NCI-H2171 (cell line): ENCODE measurements around the gene OCEL1.
"Not testable (repeated sequence)": the region's sequence is repeated elsewhere in the genome, so short reads cannot be mapped to it uniquely, and the experiment has no call there.

Source experiments
- DNase-seq: peaks from one replicate; lab custom pipeline; 2025; lab: John Stamatoyannopoulos, UW

Gene OCEL1

DNA sequence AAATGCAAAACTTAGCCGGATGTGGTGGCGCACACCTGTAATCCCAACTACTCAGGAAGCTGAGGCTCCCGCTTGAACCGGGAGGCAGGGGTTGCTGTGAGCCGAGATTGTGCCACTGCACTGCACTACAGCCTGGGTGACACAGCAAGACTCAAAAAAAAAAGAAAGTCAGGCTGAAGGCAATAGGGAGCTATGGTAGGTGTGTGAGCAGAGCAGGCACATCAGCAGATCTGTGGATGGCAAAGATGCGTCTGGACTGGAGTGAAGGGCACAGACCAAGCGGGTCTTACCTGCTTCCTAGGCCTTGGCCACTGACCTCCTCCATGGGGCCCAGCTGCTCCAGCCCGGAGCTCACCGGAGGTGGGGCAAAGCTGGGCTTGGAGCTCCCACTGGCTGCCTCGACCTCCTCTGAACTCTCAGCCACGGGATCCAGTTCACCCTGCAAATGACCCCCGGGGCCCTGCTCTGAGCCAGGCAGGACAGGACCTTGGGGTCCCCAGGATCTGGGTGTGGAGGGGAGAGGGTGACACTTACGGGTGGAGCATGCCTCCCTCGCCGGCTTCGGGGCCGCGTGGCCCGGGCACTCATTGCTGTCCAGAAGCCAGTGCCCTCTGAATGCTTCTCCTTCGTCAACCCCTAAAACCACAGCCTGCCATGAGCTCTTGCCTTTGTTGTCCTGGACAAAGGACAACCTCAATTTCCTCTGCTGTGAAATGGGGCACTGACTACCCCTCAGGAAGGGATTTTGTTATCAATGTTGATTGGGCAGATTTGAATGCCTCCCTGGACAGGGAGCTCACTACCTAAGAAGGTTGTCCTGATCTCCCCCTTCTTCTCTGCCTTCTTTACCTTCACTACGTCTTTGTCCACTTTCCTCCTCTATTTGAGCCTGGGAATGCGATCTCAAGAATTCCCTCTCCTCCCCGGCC lies 38.0 kb downstream of the OCEL1 start:
- DNase-seq: no peak

DNA sequence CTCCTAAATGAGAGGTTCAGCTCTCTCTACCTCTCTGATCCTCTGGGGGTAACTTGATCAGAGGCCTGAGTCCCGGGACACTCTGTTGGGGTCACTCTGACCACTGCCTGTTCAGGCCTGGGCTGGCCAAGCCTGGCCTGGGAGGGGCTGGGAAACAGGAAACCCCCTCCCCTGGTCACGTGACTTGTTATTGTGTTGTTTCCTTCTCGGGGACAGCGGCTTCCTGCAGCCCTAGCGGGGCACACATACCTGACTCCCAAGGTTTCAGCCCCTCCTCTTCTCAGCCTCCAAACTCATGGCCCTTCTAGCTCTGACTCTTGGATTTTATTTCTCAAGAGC lies 38.6 kb downstream of the OCEL1 start, which contains the start of gene USHBP1:
Gene USHBP1, minus strand, starts transcription at position 105 of the 339 bp plus-strand sequence. CDS start 446 bp downstream, outside the sequence.
- no peak for DNase-seq

DNA sequence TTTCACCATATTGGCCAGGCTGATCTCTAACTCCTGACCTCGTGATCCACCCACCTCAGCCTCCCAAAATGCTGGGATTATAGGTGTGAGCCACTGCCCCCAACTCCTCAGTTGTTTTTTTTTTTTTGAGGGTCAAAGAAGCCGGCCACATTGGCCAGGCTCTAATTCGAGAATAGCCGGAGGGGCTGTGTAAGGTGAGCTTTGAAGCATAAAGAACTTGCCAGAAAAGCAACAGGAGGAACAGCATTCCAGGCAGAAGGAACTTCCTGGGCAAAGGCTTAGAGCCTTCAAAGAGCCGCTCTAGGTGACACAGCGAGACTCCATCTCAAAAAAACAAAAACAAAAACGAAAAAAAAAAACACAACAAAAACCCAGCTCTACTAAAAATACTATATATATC lies 40.0 kb downstream of the OCEL1 start:
- no peak for DNase-seq

DNA sequence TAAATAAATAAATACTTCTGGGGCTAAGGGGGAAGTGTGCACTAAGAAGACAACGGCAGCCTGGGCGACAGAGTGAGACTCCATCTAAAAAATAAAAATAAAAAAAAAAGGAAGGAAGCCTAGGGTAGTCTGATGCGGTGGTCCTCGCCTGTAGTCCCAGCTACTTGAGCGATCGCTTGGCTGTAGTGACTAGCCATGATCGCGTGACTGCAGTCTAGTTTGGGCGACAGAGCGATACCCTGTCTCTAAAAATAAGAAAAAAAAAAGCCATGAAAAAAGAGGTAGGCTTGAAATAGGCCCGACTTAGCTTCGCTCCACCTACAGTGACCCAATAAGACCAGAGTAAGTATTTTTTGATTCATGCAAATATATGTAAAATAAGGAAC lies 40.6 kb downstream of the OCEL1 start:
- DNase-seq: no peak

DNA sequence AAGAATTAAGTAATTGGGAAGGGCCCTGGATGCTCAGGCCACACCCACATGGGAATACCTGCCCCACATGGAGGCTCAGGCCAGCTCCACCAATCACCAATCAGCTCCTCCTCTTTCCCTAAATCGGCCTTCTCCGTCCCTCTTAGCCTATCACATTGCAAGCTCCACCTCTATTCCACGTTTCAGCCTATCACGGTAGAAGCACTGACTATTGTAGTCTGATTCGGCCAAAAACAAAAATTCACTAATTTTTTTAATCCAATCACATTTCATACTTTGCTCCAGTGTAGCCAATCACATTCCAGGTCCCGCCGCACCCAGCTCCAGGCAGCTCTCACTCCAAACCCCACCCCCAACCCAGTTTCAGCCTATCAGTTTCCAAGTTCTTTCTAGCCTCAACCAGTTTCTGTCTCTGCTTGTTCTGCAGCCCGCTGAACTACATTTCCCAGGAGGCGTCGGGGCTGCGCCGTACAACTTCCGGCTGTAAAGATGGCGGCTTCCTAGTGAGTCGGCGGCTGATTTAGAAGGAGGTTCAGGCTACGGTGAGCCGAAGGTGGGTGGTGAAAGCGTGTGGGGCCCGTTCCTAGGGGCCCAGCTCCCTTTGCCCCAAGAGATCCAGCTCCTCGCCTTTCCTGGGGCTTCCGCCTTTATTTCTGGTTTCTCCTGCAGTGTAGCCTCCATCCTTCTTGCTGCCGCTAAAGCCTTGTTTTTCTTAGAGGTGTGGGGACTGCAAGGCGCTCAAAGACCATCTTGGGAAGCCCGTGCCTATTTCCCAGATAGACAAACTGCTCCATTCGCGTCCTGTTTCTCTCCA lies 41.2 kb downstream of the OCEL1 start, which contains the start of gene BABAM1:
Gene BABAM1, plus strand, starts transcription at position 469 of the 814 bp plus-strand sequence. CDS start 1,364 bp downstream, outside the sequence.
- peak; percentile 100 for DNase-seq

DNA sequence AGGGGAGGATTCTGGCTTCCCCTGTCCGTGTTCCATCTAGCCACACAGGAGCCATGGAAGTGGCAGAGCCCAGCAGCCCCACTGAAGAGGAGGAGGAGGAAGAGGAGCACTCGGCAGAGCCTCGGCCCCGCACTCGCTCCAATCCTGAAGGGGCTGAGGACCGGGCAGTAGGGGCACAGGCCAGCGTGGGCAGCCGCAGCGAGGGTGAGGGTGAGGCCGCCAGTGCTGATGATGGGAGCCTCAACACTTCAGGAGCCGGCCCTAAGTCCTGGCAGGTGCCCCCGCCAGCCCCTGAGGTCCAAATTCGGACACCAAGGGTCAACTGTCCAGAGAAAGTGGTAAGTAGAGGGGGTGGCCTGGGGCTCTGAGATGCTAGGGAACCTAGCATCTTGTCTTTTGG lies 42.7 kb downstream of the OCEL1 start:
- DNase-seq: no peak

DNA sequence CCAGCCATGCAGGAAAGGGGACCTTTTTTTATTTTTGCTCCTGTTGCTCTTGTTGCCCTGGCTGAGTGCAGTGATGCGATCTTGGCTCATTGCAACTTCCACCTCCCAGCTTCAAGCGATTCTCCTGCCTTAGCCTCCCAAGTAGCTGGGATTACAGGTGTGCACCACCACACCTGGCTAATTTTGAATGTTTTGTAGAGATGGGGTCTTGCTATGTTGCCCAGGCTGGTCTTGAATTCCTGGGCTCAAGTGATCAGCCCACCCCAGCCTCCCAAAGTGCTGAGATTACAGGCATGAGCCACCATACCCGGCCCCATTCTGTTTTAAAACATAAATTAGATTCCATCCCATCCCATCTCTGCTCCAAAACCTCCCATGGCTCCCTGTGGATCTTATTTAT lies 48.9 kb downstream of the OCEL1 start:
- not testable (repeated sequence) for DNase-seq

DNA sequence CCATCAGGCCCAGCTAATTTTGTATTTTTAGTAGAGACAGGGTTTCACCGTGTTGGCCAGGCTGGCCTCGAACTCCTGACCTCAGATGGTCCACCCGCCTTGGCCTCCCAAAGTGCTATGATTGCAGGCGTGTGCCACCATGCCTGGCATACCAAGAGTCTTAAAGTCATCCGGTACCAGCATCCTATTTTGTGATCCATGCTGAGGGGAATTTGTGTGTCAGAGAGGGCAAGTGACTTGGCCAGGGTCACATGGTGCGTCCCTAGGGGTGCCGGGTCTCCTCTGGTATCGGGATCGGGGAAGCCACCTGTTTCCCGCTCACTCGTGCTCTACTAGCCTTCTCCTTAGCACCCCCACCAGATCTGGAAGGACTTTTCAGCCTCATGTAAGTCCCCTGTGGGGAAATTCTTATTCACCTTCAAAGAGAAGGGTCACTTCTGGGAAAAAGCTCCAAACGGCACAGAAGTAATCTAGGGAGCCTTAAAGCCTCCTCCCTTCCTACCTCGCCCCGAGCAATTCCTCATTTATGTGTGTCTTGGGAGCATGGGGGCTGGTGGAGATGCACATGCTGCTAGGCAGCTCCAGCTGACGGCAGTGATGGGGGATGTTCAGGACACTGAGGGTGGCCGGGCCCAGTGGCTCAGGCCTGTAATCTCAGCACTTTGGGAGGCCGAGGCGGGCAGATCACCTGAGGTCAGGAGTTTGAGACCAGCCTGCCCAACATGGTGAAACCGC lies 49.6 kb downstream of the OCEL1 start:
- DNase-seq: no peak
